Prostate gland (tissue), 2 donors: ENCODE data around the gene IDH3G. TPM values are rescaled to one million over a fixed set of nuclear protein-coding genes. Genes with fewer than 3 reads are reported as not detected.

Experiments
- DNase-seq: peaks from one replicate; pipeline ENCODE4 v3.0.0-alpha.2; 2019; ENCODE audit warnings: low spot score
- H3K27ac ChIP-seq, 2 donors: fragments of 200-600 bp; sonication (generic); 2 replicates each; pipeline ENCODE4 v1.5.1; 2017 to 2019
- H3K27me3 ChIP-seq: fragments of 200-600 bp; sonication (generic); replicated peaks from 2 replicates; pipeline ENCODE4 v1.5.1; 2019; ENCODE audit not compliant: insufficient read depth
- H3K36me3 ChIP-seq, 2 donors: fragments of 200-600 bp; sonication (generic); 1 replicate in 1 of 2; 2 replicates in 1 of 2; pipeline versions ENCODE4 v1.5.1 to v1.8.1; 2017 to 2019
- H3K4me1 ChIP-seq: fragments of 200-600 bp; sonication (generic); replicated peaks from 2 replicates; pipeline ENCODE4 v1.5.1; 2019
- H3K4me3 ChIP-seq, 2 donors: fragments of 200-600 bp; sonication (generic); 2 replicates each; pipeline ENCODE4 v1.5.1; 2017 to 2019
- H3K9me3 ChIP-seq: fragments of 200-600 bp; sonication (generic); 2 replicates; pipeline ENCODE4 v1.5.1; 2017
- POLR2A ChIP-seq: fragments of 450-650 bp; IDR thresholded peaks from one replicate; pipeline ENCODE4 v1.6.1; 2016; ENCODE audit warnings: antibody characterized with exemption, mild to moderate bottlenecking
- POLR2AphosphoS5 ChIP-seq: sonication (generic); formaldehyde crosslinking; IDR thresholded peaks from one replicate; pipeline ENCODE4 v1.6.1; 2017; ENCODE audit warnings: antibody characterized with exemption
- WGBS: methylation state at CpG from one replicate; pipeline ENCODE4 v1.1.5; 2018; 5-methylcytosine and 5-hydroxymethylcytosine counted together
- intact Hi-C: fragments of 100-400 bp; cut with DNase I; formaldehyde crosslinking; loops from one replicate; pipeline ENCODE4 v1.14.2; 2022
- total RNA-seq, 2 donors: library from RNA; depleted of rRNA; stranded (reverse); fragments of >200 nt; gene quantifications; one replicate each; pipeline ENCODE4 v1.1.0, GENCODE V29; 2016
- TF ChIP-seq, protein P1 (sequence below), 4 experiments: fragments of 200-600 bp in 2 of 4; fragments of 450-650 bp in 2 of 4; sonication (generic) in 2 of 4; IDR thresholded peaks; 1 replicate in 3 of 4; 2 replicates in 1 of 4; pipeline ENCODE4 v1.5.1; 2016 to 2019; ENCODE audit warnings: antibody characterized with exemption in 4 of 4, mild to moderate bottlenecking in 2 of 4, moderate library complexity in 2 of 4

The IDH3G gene
- total RNA-seq, 2 donors from 2014 or later, result 106 to 122 TPM

DNA sequence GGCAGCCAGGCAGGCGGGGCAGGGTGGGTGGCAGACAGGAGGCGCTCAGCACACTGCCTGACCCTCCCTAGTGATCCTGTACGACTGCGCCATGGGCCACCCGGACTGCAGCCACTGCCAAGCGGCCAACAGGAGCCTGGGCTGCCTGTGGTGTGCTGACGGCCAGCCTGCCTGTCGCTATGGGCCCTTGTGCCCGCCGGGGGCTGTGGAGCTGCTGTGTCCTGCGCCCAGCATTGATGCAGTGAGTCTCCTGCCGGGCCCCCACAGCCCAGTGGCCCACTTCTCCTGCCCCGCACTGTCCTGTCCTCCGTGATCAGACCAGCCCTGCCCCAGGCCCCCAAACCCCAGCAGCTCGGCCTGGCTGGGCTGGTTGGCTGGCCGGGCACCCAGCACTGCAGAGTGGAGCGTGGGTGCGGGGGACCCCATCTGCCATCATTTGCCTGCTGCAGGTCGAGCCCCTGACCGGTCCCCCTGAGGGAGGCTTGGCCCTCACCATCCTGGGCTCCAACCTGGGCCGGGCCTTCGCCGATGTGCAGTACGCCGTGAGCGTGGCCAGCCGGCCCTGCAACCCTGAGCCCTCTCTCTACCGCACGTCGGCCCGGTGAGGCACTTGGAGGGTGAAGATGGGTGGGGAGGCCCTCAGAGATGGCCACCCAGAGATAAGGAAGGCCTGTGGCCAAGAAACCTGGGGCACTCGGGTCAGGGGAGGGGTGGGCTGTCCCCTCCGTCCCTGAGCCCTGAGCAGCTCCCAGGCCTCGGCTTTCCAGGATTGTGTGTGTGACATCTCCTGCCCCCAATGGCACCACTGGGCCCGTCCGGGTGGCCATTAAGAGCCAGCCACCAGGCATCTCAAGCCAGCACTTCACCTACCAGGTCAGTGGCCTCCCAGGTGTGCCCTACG, 22.5 kb downstream of the IDH3G start:
- H3K9me3 ChIP-seq, result no peaks in the 10 kb centered on the region
- H3K36me3 ChIP-seq, result no peaks in the 10 kb centered on the region
- no peak overlapping the region for H3K4me3 ChIP-seq
- H3K27me3 ChIP-seq, result no peaks in the 10 kb centered on the region
- no peak for DNase-seq
- H3K4me1 ChIP-seq, result no peaks in the 10 kb centered on the region
- no peak overlapping the region for H3K27ac ChIP-seq
- intact Hi-C loops, result no loop called here
- TF ChIP-seq POLR2A (no peak), POLR2AphosphoS5 (no peak)
- TF ChIP-seq, protein P1, sequence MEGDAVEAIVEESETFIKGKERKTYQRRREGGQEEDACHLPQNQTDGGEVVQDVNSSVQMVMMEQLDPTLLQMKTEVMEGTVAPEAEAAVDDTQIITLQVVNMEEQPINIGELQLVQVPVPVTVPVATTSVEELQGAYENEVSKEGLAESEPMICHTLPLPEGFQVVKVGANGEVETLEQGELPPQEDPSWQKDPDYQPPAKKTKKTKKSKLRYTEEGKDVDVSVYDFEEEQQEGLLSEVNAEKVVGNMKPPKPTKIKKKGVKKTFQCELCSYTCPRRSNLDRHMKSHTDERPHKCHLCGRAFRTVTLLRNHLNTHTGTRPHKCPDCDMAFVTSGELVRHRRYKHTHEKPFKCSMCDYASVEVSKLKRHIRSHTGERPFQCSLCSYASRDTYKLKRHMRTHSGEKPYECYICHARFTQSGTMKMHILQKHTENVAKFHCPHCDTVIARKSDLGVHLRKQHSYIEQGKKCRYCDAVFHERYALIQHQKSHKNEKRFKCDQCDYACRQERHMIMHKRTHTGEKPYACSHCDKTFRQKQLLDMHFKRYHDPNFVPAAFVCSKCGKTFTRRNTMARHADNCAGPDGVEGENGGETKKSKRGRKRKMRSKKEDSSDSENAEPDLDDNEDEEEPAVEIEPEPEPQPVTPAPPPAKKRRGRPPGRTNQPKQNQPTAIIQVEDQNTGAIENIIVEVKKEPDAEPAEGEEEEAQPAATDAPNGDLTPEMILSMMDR (IDR thresholded peaks at IDR 0.05), result no peak
- WGBS, result 89% methylated on average over 18 of the region's 37 CpGs

- no peak overlapping the region for H3K4me3 ChIP-seq
- no peaks in the 10 kb centered on the region for H3K4me1 ChIP-seq
- H3K27ac ChIP-seq, result no peak overlapping the region
- H3K36me3 ChIP-seq, result no peaks in the 10 kb centered on the region
- no peaks in the 10 kb centered on the region for H3K27me3 ChIP-seq
- intact Hi-C loops, result no loop called here
- WGBS, result 86% methylated on average over 14 of the region's 18 CpGs
- no peak for DNase-seq
- H3K9me3 ChIP-seq, result no peaks in the 10 kb centered on the region
- TF ChIP-seq, protein P1 (IDR thresholded peaks at IDR 0.05), result no peak
Observed at GRCh38 chrX:153770601-153771414, 23.4 kb downstream of the IDH3G start.

GRCh38 chrX:153769865-153770600, 24.1 kb downstream of the IDH3G start:
- Histone ChIP-seq H3K27ac (no peak overlapping the region), H3K4me3 (no peak overlapping the region), H3K4me1 (no peaks in the 10 kb centered on the region), H3K27me3 (no peaks in the 10 kb centered on the region), H3K36me3 (no peaks in the 10 kb centered on the region), H3K9me3 (no peaks in the 10 kb centered on the region)
- intact Hi-C loops, result no loop called here
- no peak for DNase-seq
- WGBS, result 80% methylated on average over 15 of the region's 25 CpGs
- TF ChIP-seq POLR2AphosphoS5 (no peak), POLR2A (no peak)
- TF ChIP-seq, protein P1 (IDR thresholded peaks at IDR 0.05), result no peak

DNA sequence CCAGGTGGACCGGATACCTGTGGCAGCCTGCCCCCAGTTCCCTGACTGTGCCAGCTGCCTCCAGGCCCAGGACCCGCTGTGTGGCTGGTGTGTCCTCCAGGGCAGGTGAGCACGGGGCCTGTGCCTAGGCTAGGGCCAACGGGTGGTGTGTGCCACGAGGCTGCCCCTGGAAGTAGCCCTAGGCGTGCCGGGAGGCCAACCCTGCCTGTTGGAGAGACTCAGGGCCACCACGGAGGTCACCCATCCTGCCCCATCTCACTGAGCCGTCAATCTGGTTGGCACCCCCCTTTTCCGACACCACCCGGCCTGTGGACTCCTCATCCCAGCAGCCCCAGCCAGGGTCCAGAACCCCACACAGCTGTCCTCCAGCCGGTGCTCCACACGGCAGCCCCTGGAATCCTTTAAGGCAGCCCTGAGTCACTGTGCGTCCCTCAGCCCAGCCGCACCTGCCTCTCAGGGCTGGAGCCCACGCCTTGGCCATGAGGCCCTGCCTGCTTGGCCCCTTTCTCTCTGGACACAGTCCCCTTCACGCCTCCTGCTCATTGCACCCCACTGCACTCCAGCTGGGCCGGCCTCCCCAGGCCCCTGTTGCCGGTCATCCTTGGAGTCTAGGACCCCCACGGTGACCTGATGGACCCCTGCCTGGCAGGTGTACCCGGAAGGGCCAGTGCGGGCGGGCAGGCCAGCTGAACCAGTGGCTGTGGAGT, 24.9 kb downstream of the IDH3G start:
- intact Hi-C loops, result no loop called here
- no peaks in the 10 kb centered on the region for H3K36me3 ChIP-seq
- no peak overlapping the region for H3K27ac ChIP-seq
- H3K4me3 ChIP-seq, result no peak overlapping the region
- no peaks in the 10 kb centered on the region for H3K9me3 ChIP-seq
- no peak for DNase-seq
- 85% methylated on average over 5 of the region's 23 CpGs for WGBS
- H3K4me1 ChIP-seq, result no peaks in the 10 kb centered on the region
- no peak for TF ChIP-seq POLR2A
- no peak for TF ChIP-seq POLR2AphosphoS5
- TF ChIP-seq, protein P1 (IDR thresholded peaks at IDR 0.05), result no peak
- no peaks in the 10 kb centered on the region for H3K27me3 ChIP-seq
